T-helper 2 cell (primary cell): ENCODE data around the gene ADARB2.
A peak's percentile ranks its signal among the peaks of the same experiment; 100 is the strongest.

ENCODE experiments used
- DNase-seq, 5 experiments: peaks; one replicate each; pipeline versions ENCODE4 v3.0.0 to v3.0.0-alpha.2; 2012 to 2022

Gene ADARB2

DNA sequence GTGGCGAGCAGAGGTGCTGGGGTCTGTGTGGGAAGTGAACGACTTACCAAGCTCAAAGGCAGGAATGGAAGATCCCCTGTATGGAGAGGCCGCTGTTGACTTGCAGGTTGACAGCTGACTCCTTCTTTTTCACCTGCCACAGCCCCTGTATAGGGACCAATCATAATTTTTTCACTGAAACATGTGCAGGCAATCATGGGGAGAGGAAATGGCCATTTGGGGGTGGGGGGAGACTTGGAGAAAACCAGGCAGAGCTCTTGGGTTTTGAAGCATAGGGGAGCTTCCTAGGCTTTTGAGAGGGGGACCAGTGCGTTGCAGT lies 579.8 kb downstream of the ADARB2 start:
- no peak for DNase-seq

DNA sequence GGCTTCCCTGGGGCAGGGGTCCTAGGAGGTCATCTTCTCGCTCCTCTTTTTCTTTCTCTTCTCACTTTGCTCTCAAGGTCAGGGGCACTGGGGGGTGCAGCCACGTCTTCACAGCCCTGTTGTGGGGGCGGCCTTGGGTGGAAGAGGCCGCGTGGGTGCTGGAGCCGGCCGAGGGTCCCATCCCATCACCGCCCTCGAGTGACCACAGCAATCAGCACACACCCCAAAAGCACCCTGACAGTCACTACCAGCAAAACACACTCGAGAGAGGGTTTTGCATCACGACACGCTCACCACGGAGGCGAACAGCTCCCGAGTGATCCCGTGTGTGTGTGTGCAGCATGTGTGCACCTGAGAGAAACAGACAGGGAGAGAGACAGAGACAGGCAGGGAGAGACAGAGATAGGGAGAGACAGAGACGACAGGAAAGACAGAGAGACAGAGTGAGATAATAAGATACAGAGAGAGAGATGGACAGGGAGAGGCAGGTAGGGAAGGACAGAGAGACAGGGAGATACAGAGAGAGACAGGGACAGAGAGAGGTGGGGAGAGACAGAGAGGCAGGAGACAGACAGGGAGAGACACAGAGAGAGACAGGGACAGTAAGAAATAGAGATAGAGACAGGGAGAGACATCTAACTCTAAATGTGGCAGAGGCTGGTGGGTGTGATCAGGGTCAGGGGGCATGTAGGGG lies 580.3 kb downstream of the ADARB2 start:
- DNase-seq: no peak

DNA sequence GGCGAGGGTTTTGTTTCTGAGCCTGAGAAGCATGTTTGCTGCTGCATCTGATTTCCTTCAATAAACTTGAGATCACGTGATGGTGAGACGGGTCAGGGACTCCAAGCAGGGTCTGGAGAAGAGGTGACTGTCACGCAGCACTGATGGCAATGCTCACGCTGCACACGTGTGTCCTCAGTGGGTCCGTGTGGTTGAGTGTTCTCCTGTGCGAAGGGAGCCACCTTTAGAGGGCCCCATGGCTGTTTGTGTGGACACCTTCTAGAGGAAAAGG lies 580.8 kb downstream of the ADARB2 start:
- no peak for DNase-seq

DNA sequence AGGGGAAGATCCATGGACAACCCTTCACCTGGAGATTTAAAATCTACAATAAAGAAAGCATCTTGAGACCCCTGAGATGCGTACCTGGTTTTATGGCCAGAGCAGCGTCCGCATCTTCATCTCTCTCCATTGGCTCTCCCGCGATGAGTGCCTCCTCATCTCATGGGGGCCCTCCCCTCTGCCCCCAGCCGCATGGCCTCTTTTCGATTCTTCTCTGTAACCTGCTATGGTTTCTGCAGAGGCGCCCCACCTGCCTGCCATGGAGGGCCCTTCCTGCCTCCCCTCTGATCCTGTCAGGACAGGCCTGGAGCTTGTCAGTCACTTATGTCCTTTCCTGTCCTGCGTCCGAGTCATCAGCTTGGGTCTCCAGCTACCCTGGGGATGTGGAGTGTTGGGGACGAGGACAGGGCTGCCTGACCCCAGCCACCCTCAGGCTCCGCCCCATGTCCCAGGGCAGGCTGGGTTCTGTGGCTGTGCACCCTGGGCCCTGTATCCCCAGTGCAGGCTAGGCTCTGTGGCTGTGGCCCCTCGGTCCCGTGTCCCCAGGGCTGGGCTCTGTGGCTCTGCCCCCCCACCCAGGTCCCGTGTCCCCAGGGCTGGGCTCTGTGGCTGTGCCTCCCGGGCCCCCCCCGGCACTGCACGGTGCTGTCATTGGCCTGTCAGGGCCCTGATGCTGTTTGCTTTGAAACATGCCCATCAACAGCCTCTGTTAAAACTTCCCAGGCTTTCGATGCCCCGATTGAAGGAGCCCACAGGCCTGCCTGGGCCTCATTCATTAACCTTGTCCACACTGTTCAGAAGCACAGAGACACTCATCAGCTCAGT lies 581.3 kb downstream of the ADARB2 start:
- no peak for DNase-seq

DNA sequence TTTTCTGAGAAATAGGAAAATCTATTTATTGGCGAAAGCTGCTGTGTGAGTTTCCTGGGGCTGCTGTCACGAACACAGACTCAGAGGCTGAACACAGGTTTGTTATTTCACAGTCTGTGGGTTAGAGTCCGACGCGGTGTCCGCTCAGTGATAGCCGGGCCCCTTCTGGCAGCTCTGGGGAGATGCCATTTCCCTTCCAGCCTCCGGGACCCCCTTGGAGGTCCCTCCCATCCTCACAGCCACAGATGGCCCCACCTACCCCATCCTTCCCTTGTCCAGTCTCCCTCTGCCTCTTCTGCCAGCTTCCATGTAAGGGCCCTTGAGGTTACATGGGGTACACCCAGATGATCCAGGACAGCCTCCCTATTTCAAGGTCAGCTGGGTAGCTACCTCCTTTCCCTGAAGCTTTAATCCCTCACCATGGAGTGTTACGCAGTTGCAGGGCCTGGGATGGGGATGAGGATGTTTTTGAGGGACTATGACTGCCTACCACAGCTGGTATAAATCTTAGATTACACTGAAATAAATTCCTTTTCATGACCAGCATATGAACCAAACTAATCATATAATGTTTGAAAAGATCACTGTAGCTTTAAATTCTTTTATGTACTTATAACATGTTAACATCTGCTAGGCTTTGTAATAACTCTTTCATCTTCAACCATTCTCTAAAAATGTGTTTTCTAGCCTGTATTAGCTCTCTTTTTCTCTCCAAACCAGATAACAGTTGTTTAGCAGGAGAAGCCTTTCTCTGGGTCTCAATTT lies 582.6 kb downstream of the ADARB2 start:
- no peak for DNase-seq

DNA sequence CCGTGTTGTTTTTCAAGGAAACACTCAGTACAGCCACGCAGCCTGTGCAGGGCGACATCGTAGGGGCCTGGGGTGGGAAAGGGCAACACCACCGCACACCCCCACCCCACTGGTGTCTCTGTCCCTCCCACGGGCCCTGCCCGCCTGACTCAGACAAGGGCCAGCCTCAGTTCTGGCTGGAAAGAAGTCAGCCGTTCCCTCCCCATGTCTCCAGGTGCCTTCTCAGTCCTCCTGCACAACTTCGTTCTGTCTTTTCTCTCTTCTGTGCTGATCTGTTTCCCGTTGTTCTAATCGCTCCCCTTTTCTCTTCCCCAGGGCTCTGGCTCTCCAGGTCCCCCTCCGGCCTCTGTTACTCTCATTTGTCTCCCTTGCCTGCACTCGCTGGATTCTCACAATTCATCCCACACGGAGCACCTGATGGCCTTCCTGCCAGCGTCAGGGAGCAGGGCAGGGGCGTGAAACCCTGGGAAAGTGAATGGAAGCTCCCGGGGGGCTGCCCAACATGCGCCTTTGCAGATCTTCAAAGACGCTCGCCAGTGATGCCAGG lies 583.4 kb downstream of the ADARB2 start:
- no peak for DNase-seq

DNA sequence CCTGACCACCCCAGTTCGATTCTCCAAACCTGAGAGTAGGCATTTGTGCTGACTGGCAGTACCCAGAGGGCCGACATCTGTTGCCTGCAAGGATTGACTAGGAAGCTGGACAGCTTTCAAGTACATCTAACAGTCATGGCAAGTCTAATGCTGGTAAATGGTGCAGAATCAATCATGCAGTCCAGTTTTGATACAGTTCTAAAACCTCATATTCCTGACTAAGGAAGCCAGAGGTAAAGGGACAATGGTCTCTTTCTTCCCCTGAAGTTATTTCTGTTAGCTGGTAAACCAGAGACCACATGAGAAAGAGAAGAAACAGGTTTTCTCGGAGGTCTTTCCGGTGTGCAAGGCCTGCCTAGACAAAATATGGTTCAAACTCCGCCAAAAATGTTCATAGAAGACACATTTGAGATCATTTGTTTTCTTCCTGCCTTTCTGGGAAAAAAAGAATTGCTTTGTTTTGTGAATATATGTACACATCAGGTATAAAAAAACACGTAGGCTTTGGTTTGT lies 584.0 kb downstream of the ADARB2 start:
- no peak for DNase-seq

DNA sequence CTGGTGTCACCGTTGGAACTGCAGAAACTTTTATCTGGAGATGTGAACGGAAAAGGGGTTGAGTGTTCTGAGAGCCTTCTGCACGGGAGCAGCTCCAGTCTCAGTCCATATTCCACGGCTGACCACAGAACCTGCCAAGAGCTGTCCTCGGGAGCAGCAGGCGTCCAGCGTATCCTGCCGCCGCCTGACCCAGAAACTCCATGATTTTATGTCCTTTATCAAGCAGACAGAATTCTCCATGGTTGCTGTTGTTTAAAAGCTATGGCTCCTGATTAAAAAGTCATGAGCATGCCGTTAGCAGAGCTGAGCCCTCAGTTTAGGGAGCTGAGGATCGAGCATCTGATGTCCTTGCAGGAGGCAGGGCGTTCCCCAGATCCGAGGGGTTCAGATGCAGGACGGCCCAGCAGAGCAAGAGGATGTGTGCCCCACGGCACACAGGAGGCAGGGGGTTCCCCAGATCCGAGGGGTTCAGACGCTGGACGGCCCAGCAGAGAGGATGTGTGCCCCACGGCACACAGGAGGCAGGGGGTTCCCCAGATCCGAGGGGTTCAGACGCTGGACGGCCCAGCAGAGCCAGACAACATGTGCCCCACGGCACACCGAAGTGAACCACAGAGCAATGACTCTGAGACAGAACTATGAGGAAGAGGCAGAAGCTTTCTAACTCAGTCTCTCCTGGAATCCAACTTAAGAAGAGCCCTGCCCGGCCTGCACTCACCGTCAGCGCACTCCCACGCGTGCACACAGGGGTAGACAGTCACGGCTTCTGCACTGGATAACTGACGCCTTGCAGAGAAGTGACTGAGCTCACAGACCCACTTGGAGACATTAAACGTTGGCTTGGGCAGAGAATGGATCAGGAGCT lies 584.7 kb downstream of the ADARB2 start:
- DNase-seq: no peak

DNA sequence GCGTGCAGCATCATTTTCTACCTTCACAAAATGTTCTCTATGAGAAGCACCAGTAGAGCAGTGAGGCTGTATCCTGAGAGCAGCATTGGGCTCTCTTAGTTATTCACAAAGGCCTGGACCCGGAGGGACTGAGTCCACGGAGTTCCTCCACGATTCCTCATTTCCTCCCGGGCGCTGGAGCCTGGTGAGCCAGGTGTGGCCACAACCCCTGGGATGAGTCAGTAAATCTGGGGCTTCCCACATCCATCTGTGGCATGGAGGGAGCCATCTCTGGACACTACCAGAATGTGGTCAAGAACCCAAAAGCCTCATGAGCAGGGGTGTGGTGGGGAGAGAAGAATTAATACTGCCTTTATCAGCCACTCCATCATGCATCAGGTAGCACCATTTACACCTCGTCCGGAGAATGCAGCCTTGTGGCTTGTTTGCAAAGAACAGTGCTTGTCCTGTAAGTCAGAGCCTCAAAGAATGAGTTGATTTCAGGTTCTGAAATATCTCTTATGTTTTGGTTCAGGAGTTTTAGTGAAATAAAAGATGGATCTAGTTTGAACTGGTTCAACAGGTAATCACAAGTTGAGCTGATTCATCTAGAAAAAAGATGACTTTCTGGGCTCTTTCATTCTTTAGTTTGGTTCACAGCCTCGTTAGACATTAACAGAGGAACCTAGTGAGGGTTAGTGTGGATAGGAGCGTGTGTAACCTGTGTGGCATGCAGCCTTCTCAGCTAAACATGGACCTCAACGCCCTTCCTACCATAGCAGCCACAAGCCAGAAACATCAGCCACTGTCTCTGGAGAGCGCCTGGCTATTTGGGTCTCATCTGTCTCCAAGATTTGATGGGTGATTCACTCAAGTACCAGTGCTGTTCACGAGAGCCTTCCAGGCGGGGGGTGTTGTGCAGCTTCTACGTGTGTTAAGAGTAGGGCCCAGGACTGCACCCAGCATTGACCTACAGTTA lies 586.0 kb downstream of the ADARB2 start:
- DNase-seq: peak in 1 of 5 experiments; percentile 21

DNA sequence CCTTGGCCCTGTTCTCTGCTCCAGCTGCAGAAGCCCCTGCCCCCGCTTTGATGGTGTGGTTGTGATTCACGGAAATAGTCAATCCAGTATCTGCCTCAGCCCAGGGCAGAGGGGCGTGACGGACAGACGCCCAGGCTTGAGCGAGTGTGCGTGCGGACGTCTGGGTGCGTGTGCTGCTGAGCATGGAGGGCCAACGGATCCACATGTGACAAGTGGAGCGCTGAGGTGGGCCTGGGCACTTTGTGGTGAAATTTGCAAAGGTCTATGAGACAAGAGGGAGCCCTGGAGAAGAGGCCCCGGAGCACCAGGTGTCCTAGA lies 586.7 kb downstream of the ADARB2 start:
- no peak for DNase-seq

DNA sequence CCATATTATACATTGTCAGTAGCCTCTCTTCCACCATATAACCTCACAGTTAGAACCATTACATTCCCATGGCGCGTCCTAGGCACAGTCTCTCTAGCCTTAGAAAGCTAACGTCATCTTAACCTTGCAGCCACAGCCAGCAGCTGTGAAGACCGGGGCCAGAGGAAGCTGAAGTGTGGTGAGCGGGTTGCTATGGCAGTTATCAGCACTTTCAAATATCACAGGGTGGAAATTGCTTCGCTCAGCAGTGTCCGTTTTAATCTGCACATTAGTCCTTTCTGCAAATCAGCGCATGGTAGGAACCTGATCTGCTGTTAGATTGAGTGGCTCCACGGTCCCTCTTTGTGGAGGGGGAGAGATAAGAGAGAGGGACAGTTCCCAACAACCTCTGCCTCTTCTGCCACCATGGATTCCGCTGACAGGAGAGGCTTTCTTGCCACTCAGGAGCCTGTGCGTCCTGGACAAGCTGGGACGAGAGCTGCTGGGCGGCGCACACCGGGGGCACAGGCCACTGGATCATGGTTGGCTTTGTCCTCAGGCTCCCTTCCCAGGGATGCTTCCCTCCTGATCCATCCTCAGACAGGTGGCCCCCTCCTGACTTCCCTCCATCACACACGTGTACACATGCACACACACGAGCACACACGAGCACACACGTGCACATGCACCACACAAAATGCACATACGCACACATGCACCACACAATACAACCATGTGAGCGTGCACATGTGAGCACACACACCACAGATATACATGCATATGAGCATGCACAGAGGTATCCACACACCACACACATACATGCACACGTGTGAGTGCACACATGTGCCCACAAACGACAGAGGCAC lies 587.3 kb downstream of the ADARB2 start:
- peak in 1 of 5 experiments; percentile 89 for DNase-seq

DNA sequence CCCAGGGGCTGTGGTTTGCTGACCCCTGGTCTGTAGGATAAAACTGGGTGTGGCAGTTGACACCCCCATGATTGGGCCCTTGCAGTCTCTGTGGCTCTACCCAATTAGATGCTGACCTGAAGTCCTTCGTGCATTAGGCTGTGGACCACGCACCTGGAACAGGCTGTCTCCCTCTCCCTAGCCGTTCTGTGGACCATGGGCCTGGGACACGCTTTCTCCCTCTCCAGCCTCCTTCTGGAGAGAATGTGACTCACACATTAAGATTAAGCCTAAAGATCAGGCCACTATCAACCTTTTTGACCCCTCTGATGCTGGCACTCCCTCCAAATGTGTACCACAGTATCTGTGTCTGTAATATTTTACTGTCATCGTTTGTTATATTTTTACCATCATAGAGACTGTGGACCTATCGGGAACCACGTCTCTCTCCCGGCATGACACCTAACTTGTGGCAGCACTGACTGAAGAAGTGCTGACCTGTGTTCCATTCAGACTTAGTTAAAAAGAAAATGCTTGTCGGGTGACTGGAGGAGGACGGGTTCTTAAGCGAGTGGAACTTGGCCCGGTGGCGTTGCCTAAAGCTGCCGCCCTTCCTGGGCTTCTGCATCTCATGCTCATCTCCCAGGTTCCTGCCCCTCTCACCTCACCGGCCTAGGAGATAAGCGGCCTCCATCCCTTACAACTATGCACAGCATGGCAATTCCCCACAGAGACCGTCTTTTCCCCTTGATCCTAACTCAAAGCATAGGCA lies 588.3 kb downstream of the ADARB2 start:
- no peak for DNase-seq

DNA sequence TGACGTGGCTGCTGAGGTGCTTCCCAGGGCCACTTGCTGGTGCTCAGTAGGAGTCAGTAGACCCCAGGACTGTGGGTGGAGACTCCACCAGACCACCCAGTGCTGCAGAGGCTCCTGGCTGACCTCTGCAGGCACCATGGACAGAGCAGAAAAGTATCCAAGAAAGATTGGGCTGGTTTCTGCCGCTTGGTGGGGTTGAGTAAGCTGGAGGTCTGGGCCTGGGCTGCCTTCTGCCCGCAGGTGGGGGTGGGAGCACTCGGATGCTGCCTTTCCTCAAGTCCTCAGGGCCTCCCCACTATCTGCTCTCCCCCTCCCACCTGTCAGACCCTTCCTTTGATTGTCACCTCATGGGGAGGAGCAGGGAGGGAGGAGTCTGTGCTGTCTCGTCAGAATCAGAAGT lies 589.5 kb downstream of the ADARB2 start:
- no peak for DNase-seq

DNA sequence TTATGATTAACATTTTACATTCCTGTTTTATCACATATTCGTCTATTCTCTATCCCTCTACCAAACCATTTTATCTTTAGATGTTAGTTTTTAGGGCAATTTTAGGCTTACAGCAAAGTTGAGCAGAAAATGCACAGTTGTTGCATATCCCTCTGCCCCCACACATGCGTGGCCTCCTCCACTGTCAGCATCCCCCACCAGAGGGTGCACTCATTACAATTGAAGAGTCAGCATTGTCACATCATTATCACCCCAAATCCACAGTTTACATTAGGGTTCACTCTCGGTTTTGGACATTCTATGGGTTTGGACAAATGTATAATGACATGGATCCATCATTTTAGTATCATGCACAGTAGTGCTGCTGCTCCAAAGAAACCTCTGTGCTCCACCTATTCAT lies 594.7 kb downstream of the ADARB2 start:
- peak in 1 of 5 experiments; percentile 37 for DNase-seq

DNA sequence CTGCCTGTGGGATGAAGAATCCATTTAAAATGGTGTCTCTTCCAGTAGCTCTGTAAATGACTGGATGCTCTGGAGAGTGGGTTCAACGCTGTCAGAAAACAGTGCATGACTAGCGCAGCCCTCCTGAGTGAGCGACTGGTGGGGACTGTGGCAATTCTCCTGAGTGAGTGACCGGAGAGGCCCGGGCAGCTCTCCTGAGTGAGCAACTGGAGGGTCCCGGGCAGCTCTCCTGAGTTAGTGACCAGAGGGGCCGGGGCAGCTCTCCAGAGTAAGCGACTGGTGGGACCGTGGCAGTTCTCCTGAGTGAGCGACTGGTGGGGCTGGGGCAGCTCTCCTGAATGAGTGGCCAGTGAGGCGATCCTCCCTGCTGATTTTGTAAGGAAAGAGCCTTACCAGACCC lies 595.6 kb downstream of the ADARB2 start:
- no peak for DNase-seq

DNA sequence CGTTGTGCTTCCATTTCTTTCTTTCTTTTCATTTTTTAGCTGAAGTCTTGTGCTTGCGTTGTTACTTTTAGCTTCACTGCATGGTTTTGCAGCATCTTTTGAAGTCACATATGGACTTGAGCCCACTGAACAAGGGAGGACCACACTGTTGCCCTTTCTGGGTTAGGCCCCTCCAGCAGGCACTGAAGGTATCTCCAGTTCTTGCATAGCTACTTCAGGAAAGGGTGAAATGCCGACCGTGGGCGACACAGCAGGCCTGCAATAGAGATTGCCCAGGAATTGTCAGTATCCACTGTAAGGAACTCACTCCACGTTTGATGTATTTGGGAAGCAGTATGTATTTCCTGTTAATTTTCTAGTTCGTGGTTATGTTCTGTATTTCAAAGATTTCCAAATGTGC lies 596.1 kb downstream of the ADARB2 start:
- no peak for DNase-seq

DNA sequence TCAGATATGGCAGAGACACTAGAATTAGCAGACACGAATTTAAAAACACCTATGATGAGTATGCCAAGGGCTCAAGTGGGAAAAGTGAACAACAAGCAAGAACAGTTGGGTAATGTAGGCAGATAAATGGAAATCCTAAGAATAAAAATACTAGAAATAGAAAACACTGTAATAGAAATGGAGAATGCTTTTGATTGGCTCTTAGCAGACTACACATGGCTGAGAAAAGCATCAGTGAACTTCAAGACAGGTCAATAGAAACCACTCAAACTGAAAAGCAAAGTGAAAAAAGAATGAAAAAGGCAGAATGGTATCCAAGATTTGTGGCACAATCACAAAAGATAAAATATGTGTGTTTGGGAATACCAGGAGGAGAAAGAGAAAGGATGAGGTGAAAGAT lies 598.8 kb downstream of the ADARB2 start:
- no peak for DNase-seq

DNA sequence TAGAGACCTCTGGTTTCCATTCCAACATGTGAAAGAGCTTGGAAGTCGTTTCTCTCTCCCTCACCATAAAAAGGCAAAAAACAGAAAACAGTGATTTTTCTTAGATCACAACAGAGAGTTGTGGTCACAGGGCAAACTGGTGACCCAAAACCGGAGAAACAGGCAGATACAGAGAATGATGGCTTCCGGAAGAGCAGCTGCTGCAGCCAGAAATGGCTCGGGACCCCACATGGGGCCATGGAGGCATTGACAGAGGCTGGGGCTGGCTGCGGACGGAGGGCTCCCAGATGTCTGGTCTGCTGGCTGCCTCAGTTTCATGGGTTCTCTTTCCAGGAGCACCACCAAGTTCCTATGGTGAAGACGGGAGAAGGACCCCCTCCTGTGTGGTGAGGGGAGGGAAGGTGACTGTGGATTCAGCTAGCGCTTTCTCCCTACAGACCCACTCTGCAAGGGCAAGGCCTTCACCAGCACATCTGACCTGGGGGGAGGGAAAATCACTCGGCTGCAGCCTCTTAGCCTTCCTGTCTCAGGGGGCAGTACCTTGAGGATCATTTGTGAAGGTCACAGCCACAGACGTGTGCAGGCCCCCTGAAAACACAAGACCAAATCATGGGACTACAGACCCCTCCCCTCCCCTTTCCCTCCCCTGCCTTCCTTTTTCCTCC lies 599.7 kb downstream of the ADARB2 start:
- DNase-seq: no peak

DNA sequence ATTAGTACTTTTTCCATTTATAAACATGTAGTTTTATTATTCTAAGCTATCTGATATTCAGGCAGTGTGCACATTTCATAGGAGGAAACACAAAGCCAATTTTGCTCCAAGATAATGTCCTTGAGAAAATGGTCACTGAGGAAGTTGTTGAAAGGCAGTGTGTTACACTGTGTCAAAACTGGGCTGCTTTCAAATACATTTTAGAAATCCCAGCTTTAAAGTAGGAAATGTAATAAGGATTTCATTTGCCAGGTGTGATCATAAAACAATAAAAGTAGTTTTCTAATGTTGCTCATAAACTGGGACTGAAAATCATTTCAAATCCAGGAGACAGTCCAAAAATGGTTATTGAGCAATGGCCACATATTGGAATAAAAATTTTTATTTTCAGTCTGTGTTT lies 601.1 kb downstream of the ADARB2 start:
- no peak for DNase-seq
